Large intestine (tissue), 3 donors: ENCODE data around the gene ARFGAP2. TPM values are rescaled to one million over a fixed set of nuclear protein-coding genes. Genes with fewer than 3 reads are reported as not detected.

Source experiments
- DNase-seq, 2 donors: peaks; one replicate each; pipeline versions ENCODE4 v3.0.0 to v3.0.0-alpha.2; 2013
- H3K27ac ChIP-seq: one replicate; pipeline ENCODE4 v1.5.1; 2013; ENCODE audit warnings: low read length
- H3K27me3 ChIP-seq: 2 replicates; pipeline ENCODE4 v1.6.1; 2013; ENCODE audit warnings: low read length; ENCODE audit not compliant: control insufficient read depth, insufficient read depth
- H3K36me3 ChIP-seq: 2 replicates; pipeline ENCODE4 v1.6.1; 2013; ENCODE audit warnings: low read length; ENCODE audit not compliant: control insufficient read depth, insufficient read depth
- H3K4me1 ChIP-seq: one replicate; pipeline ENCODE4 v1.6.1; 2013; ENCODE audit warnings: low read length; ENCODE audit not compliant: control insufficient read depth, insufficient read depth
- H3K4me3 ChIP-seq: one replicate; pipeline ENCODE4 v1.5.1; 2013; ENCODE audit warnings: low read length
- H3K9me3 ChIP-seq: one replicate; pipeline ENCODE4 v1.6.1; 2013; ENCODE audit warnings: mild to moderate bottlenecking, low read depth, low read length, moderate library complexity; ENCODE audit not compliant: control insufficient read depth
- WGBS: methylation state at CpG from one replicate; pipeline ENCODE4 v1.1.5; 2013; ENCODE audit warnings: low lambda C conversion rate; ENCODE audit not compliant: insufficient coverage; 5-methylcytosine and 5-hydroxymethylcytosine counted together
- polyA plus RNA-seq: library from polyadenylated mRNA; unstranded; fragments of 120-200 nt; gene quantifications from one replicate; pipeline ENCODE4 v1.2.1, GENCODE V29; 2013

Gene ARFGAP2
- polyA plus RNA-seq, 1 donor = 74.8 TPM

GRCh38 chr11:47149782-47150181, 26.9 kb downstream of the ARFGAP2 start:
- H3K4me3 ChIP-seq = no peak overlapping the region
- no peak for DNase-seq
- H3K9me3 ChIP-seq = no peaks in the 10 kb centered on the region
- H3K36me3 ChIP-seq = peaks cover 10% of the 10 kb centered on the region
- peaks cover 2% of the 10 kb centered on the region for H3K4me1 ChIP-seq
- no peak overlapping the region for H3K27ac ChIP-seq
- no CpG with 5 or more reads among the region's 2 CpGs for WGBS
- no peaks in the 10 kb centered on the region for H3K27me3 ChIP-seq

GRCh38 chr11:47148903-47149531, 27.7 kb downstream of the ARFGAP2 start:
- no peak for DNase-seq
- H3K27ac ChIP-seq = no peak overlapping the region
- WGBS = no CpG with 5 or more reads among the region's 10 CpGs

GRCh38 chr11:47148270-47148669, 28.4 kb downstream of the ARFGAP2 start:
- Histone ChIP-seq H3K9me3 (no peaks in the 10 kb centered on the region), H3K27me3 (no peaks in the 10 kb centered on the region), H3K4me3 (no peak overlapping the region), H3K27ac (no peak overlapping the region), H3K4me1 (peaks cover under 1% of the 10 kb centered on the region), H3K36me3 (peaks cover 10% of the 10 kb centered on the region)
- no peak for DNase-seq
- WGBS = no CpG with 5 or more reads among the region's 4 CpGs

More at GRCh38 chr11:47148903-47149531, 27.7 kb downstream of the ARFGAP2 start:
- Histone ChIP-seq H3K27me3 (no peaks in the 10 kb centered on the region), H3K36me3 (peaks cover 10% of the 10 kb centered on the region), H3K4me3 (no peak overlapping the region), H3K9me3 (no peaks in the 10 kb centered on the region), H3K4me1 (peaks cover 2% of the 10 kb centered on the region)

GRCh38 chr11:47147681-47148080, 29.0 kb downstream of the ARFGAP2 start:
- Histone ChIP-seq H3K4me1 (no peaks in the 10 kb centered on the region), H3K27ac (no peak overlapping the region), H3K4me3 (no peak overlapping the region), H3K36me3 (peaks cover 10% of the 10 kb centered on the region), H3K27me3 (no peaks in the 10 kb centered on the region), H3K9me3 (no peaks in the 10 kb centered on the region)
- no CpG with 5 or more reads among the region's 7 CpGs for WGBS
- no peak for DNase-seq

- no CpG with 5 or more reads among the region's 2 CpGs for WGBS
- H3K4me3 ChIP-seq = no peak overlapping the region
- no peaks in the 10 kb centered on the region for H3K27me3 ChIP-seq
- no peak overlapping the region for H3K27ac ChIP-seq
- no peaks in the 10 kb centered on the region for H3K9me3 ChIP-seq
- no peak for DNase-seq
- no peaks in the 10 kb centered on the region for H3K4me1 ChIP-seq
- H3K36me3 ChIP-seq = peaks cover 10% of the 10 kb centered on the region
Measured at GRCh38 chr11:47147250-47147649, 29.4 kb downstream of the ARFGAP2 start.

- no peak overlapping the region for H3K4me3 ChIP-seq
- DNase-seq = no peak
- no peaks in the 10 kb centered on the region for H3K4me1 ChIP-seq
- H3K27ac ChIP-seq = no peak overlapping the region
- H3K9me3 ChIP-seq = no peaks in the 10 kb centered on the region
- no CpG with 5 or more reads among the region's 3 CpGs for WGBS
- H3K27me3 ChIP-seq = no peaks in the 10 kb centered on the region
- H3K36me3 ChIP-seq = peaks cover 15% of the 10 kb centered on the region
Measured at GRCh38 chr11:47144541-47144940, 32.1 kb downstream of the ARFGAP2 start.

- no peaks in the 10 kb centered on the region for H3K9me3 ChIP-seq
- DNase-seq = peak; percentile 47 to 52
- no peak overlapping the region for H3K4me3 ChIP-seq
- no CpG with 5 or more reads among the region's 3 CpGs for WGBS
- no peaks in the 10 kb centered on the region for H3K4me1 ChIP-seq
- H3K36me3 ChIP-seq = peaks cover 16% of the 10 kb centered on the region
- no peak overlapping the region for H3K27ac ChIP-seq
- no peaks in the 10 kb centered on the region for H3K27me3 ChIP-seq
Measured at GRCh38 chr11:47143322-47143721, 33.4 kb downstream of the ARFGAP2 start.

GRCh38 chr11:47139878-47140277, 36.8 kb downstream of the ARFGAP2 start:
- Histone ChIP-seq H3K4me3 (no peak overlapping the region), H3K9me3 (no peaks in the 10 kb centered on the region), H3K27ac (no peak overlapping the region), H3K4me1 (no peaks in the 10 kb centered on the region), H3K36me3 (peaks cover 17% of the 10 kb centered on the region), H3K27me3 (no peaks in the 10 kb centered on the region)
- 80% methylated on average over 1 of the region's 4 CpGs for WGBS
- DNase-seq = no peak

GRCh38 chr11:47137476-47137875, 39.2 kb downstream of the ARFGAP2 start:
- no peak overlapping the region for H3K27ac ChIP-seq
- DNase-seq = no peak
- no peaks in the 10 kb centered on the region for H3K4me1 ChIP-seq
- H3K27me3 ChIP-seq = no peaks in the 10 kb centered on the region
- H3K9me3 ChIP-seq = no peaks in the 10 kb centered on the region
- no CpG with 5 or more reads among the region's 2 CpGs for WGBS
- peaks cover 17% of the 10 kb centered on the region for H3K36me3 ChIP-seq
- no peak overlapping the region for H3K4me3 ChIP-seq

- Histone ChIP-seq H3K27ac (no peak overlapping the region), H3K4me3 (no peak overlapping the region), H3K27me3 (no peaks in the 10 kb centered on the region), H3K36me3 (peaks cover 17% of the 10 kb centered on the region), H3K9me3 (no peaks in the 10 kb centered on the region), H3K4me1 (no peaks in the 10 kb centered on the region)
- no CpG with 5 or more reads among the region's 3 CpGs for WGBS
- DNase-seq = no peak
Measured at GRCh38 chr11:47136921-47137320, 39.8 kb downstream of the ARFGAP2 start.

GRCh38 chr11:47136327-47136726, 40.4 kb downstream of the ARFGAP2 start:
- no peaks in the 10 kb centered on the region for H3K27me3 ChIP-seq
- 100% methylated on average over 1 of the region's 3 CpGs for WGBS
- H3K4me3 ChIP-seq = no peak overlapping the region
- H3K36me3 ChIP-seq = peaks cover 17% of the 10 kb centered on the region
- H3K27ac ChIP-seq = no peak overlapping the region
- no peaks in the 10 kb centered on the region for H3K9me3 ChIP-seq
- no peaks in the 10 kb centered on the region for H3K4me1 ChIP-seq
- DNase-seq = no peak
